Bone marrow (tissue), 2 donors: Measurements from ENCODE around the gene C18orf32.
A peak's percentile ranks its signal among the peaks of the same experiment; 100 is the strongest.
"Not testable (repeated sequence)": the region's sequence is repeated elsewhere in the genome, so short reads cannot be mapped to it uniquely, and the experiment has no call there.

Experiments used
- DNase-seq, 2 donors: peaks; one replicate each; lab custom pipeline; 2025; lab: John Stamatoyannopoulos, UW

Gene C18orf32

DNA sequence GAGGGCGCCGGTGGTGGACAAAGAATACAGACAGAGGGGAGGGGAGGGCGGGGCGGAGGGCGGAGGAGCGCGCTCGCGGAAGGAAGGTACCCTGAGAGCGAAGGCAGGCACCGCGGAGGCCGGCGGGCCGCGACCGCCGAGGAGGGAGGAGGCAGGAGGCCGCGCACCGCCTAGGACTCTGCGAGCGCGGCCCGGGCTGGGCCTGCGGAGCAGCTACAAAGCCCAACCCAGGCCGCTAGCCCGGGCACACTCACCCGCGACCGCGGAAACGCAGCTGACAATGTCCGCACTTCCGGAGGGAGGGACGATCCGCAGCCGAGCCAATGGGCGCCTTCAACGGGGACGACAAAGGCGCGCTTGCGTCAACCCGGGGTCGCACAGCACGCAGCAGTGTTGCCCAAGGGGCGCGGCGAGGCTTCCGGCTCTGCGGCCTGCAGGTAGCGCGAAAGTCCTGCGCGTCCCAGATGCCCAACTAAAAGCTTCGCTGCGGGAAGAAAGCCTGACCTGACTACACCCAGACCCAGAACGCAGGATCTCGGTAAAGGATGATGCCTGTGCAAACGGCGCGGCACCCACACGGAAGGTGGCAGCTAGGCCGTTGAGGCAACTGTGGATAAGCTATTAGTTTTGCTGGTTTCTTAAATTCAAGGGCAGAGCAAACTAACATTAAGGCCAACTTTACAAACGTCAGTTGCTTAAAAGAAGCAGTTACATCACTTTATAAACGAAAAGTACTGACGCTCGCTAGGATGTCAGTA, at the start of gene C18orf32:
TSS of gene C18orf32 (minus strand) at position 282 of the 758 bp plus-strand sequence. CDS start 3,486 bp downstream, outside the sequence.
- peak; percentile 78 to 82 for DNase-seq

DNA sequence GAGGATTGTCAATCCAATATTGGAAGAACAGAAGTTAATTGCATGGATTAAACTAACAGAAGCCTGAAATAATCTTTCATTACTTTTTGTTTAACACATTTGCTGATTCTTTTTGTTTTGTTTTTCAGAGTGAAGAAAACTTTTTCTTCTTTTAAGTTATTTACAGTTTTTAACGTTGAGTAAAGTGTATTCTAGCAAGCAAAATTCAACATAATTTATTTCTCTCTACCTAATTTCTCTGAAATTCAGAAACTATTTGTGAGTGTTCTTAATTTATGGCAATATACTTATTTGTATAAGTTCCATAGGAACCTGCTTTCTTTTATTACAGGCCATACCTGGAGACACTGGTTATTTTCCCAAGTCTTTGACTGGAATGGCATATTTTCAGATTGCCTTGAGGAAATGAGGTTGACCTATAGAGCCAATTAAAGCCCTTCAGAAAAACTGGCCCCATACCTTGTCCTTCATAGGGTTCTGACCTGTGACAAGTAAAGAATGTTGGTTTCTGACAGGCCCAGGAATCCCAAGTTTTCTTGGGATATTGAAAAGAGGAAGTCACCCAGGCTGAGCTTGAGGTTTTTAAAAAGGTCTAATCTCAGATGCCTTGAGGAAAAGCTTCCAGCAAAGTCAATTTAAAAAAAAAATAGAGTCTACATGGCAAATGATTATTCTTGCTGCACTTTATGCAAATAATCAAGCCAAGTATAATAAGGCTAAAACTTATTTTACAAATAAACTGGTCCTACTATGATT, 48.0 kb upstream of the C18orf32 start:
- DNase-seq, result no peak

DNA sequence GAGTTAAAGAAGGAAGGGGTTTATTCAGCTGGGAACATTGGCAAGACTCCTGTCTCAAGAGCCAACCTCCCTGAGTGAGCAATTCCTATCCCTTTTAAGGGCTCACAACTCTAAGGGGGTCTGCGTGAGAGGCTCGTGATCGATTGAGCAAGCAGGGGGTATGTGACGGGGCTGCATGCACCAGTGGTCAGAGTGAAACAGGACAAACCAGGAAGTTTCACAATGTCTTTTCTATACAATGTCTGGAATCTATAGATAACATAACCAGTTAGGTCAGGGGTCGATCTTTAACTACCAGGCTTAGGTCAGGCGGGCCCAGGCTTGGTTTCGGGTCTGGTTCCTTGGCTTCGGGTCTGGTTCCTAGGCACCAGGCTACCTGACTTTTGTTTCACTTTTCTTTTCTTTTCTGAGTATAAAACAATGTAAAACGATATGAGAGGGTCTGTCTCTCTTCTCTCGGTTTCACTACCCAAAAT, 44.7 kb upstream of the C18orf32 start:
- no peak for DNase-seq

DNA sequence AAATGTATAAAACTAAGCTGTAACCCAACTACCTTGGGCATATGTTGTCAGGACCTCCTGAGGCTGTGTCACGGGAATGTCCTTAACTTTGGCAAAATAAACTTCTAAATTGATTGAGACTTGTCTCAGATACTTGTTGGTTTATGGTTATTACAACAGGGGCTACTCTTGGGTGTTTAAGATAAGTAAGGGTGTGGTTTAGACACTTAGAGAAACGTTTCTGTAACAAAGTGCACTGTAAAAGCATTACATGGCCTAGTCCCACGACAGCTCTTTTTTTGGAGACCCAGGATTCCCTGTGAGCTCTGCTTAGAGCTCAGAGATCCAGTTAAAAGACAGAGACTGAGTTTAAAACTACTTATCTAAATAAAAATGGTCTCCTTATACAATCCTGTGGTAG, 42.6 kb upstream of the C18orf32 start:
- DNase-seq, result no peak

- DNase-seq, result no peak
Observed at GRCh38 chr18:49527631-49528327, 40.7 kb upstream of the C18orf32 start.

- no peak for DNase-seq
Observed at GRCh38 chr18:49525981-49526380, 38.9 kb upstream of the C18orf32 start.

GRCh38 chr18:49524951-49525350, 37.9 kb upstream of the C18orf32 start:
- no peak for DNase-seq

DNA sequence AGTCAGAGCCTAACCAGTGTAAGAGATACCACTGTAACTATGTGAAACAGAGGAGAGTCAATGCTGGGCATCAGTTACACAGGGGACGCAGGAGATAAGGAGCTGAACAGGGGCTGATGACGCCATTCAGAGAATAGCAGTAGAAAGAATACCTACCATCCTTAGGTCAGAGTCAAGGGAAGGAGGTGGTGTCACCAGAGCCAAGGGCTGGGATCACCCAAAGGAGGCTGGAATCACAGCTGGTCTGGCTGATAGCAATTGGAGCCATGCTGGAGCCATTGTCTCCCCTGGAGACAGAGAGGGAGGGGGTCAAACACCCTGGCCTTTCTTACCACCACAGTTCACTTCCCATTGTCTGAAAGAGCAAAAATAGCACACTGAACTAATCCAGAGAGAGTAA, 37.3 kb upstream of the C18orf32 start:
- no peak for DNase-seq

GRCh38 chr18:49523580-49524093, 36.6 kb upstream of the C18orf32 start:
- not testable (repeated sequence) for DNase-seq

DNA sequence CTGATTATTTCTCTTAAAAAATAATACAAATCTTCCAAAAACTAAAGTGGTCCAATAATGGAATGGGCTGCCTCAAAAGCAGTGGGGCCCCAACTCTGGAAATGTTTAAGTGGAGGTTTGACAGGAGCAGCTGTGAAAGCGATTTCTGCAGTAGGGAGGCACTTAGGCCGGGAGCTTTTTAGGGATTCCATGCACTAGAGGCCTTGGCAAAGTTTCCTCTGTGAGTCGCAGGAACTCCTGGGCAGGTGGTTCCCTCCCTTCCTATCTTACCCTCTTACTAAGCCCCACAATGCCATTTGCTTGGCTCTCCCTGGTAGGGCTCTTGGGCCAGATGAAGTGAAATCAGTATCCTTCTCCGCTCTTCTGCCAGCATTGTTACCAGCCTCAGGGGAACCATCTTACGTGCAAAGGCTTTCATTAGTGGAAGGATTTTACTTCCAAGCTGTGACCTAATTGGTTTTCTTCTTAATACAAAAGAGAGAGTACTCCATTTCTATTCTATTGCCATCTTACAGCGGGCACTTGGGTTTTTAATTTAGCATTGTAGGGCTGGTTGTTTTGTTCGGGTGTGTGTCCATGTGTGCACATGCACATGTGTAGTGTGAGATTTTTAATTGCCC, 34.3 kb upstream of the C18orf32 start:
- DNase-seq, result no peak

DNA sequence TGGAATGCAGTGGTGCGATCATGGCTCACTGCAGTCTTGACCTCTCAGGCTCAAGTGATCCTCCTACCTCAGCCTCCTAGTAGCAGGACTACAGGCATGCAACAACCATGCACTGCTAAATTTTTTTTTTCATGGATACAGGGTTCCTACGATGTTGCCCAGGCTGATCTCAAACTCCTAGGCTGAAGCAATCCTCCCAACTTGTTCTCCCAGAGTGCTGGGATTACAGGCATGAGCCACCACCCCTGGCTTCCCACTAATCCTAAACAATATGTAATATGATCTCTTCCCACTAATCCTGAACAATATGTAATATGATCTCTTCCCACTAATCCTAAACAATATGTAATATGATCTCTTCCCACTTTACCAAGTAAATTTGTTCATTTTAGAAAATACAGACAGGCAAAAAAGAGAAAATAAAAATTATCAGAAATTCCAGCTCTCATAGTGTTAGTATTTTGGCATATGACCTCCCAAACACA, 33.7 kb upstream of the C18orf32 start:
- no peak for DNase-seq

- DNase-seq, result no peak
Observed at GRCh38 chr18:49519101-49519971, 32.3 kb upstream of the C18orf32 start.

DNA sequence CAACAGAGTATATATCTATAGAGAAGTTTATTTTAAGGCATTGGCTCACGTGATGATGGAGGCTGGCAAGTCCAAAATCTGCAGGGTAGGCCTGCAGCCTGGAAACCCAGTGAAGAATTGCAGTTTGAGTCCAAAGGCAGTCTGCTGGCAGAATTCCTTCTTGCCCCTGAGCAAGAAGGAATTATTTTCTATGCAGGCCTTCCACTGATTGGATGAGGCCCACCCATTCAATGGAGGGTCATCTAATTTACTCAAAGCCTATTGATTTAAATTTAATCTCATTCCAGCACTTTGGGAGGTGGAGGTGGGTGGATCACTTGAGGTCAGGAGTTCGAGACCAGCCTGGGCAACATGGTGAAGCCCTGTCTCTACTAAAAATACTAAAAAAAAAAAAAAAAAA, 30.4 kb upstream of the C18orf32 start:
- DNase-seq, result no peak

DNA sequence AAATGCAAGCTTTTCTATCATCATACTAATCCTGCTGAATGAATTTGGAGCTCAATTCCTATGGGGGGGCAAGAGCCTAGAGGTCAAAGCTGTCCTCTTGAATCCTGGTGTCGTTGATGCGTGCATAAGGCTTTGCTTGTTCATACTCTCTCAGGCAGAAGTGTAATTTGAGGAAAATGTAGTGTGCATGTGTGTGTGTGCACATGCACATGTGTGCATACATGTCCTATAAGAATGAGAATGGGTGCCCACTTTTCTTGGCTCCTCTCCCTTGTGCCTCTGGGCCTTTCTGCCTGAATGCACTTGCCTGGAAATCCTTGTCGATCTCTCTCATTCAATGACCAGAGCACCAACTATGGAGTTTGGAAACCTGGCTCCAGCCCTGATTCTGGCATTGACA, 28.5 kb upstream of the C18orf32 start:
- no peak for DNase-seq

DNA sequence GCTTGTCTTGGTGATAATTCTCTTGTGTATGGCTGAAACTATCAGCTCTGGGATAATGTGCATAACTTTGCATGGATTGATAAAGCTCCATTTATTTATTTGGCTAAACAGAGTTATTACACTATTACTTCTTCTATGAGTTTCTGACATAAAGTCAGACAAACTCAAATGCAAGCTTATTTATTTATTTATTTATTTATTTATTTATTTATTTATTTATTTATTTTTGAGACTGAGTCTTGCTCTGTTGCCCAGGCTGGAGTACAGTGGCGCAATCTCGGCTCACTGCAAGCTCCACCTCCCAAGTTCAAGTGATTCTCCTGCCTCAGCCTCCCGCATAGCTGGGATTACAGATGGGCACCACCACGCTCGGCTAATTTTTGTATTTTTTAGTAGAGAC, 28.0 kb upstream of the C18orf32 start:
- not testable (repeated sequence) for DNase-seq

DNA sequence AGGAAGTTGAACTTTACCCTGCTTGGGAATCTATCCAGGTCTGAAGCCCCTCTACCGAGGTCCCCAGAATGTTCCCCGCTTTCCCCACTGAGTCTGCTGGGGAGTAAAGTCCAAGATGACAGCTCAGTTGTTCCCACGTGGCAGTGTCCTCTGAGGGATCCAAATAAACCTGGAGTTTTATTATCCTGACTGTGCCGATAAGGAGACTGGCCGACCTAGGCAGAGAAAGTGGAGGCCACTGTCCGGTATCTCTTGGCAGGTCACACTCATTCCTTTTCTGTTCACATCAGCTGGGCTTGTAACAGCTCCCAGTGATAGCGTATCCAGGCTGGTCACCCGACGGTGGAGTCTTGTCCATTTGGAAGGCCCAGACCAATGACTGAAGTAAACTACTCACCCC, 27.5 kb upstream of the C18orf32 start:
- no peak for DNase-seq

- not testable (repeated sequence) for DNase-seq
Observed at GRCh38 chr18:49512876-49513275, 25.8 kb upstream of the C18orf32 start.

GRCh38 chr18:49510393-49511115, 23.5 kb upstream of the C18orf32 start:
- peak in 1 of 2 donors; percentile 14 for DNase-seq

GRCh38 chr18:49506438-49506837, 19.4 kb upstream of the C18orf32 start:
- DNase-seq, result not testable (repeated sequence)

- no peak for DNase-seq
Observed at GRCh38 chr18:49503931-49504330, 16.9 kb upstream of the C18orf32 start.
